WTC11 (cell line): ENCODE data around the gene ROR2.

Experiments
- ATF2 ChIP-seq: sonication (generic); formaldehyde crosslinking; IDR thresholded peaks from 2 replicates; pipeline ENCODE4 v1.8.1; 2022; ENCODE audit warnings: low read depth, missing genetic modification reagents, borderline replicate concordance
- CBFB ChIP-seq: sonication (generic); formaldehyde crosslinking; IDR thresholded peaks from 2 replicates; pipeline ENCODE4 v1.8.1; 2022; ENCODE audit warnings: mild to moderate bottlenecking, low read depth, missing genetic modification reagents
- CTCF ChIP-seq: fragments of 200-600 bp; IDR thresholded peaks from 2 replicates; pipeline ENCODE4 v1.8.0; 2022; ENCODE audit warnings: antibody characterized with exemption
- ESRRA ChIP-seq: sonication (generic); formaldehyde crosslinking; IDR thresholded peaks from 2 replicates; pipeline ENCODE4 v1.8.1; 2022; ENCODE audit warnings: mild to moderate bottlenecking, missing genetic modification reagents, borderline replicate concordance
- FOXJ3 ChIP-seq: sonication (generic); formaldehyde crosslinking; IDR thresholded peaks from 2 replicates; pipeline ENCODE4 v1.9.0; 2021; ENCODE audit warnings: missing genetic modification reagents, mild to moderate bottlenecking, borderline replicate concordance
- NFYB ChIP-seq: sonication (generic); formaldehyde crosslinking; conservative IDR thresholded peaks from 2 replicates; pipeline ENCODE4 v1.8.0; 2022; ENCODE audit warnings: low read depth, missing genetic modification reagents
- NR1H2 ChIP-seq: sonication (generic); formaldehyde crosslinking; IDR thresholded peaks from 2 replicates; pipeline ENCODE4 v1.9.0; 2021; ENCODE audit warnings: mild to moderate bottlenecking, moderate library complexity, missing genetic modification reagents
- ZBTB43 ChIP-seq: sonication (generic); formaldehyde crosslinking; IDR thresholded peaks from 2 replicates; pipeline ENCODE4 v1.8.1; 2023; ENCODE audit warnings: mild to moderate bottlenecking, missing genetic modification reagents
- ZMAT4 ChIP-seq: fragments of 250-450 bp; sonication (Bioruptor Pico); IDR thresholded peaks from 2 replicates; pipeline ENCODE4 v1.9.0; 2021; ENCODE audit warnings: mild to moderate bottlenecking
- TF ChIP-seq, protein P1 (sequence below): sonication (generic); formaldehyde crosslinking; IDR thresholded peaks from 2 replicates; pipeline ENCODE4 v1.8.0; 2022; ENCODE audit warnings: mild to moderate bottlenecking, missing genetic modification reagents

DNA sequence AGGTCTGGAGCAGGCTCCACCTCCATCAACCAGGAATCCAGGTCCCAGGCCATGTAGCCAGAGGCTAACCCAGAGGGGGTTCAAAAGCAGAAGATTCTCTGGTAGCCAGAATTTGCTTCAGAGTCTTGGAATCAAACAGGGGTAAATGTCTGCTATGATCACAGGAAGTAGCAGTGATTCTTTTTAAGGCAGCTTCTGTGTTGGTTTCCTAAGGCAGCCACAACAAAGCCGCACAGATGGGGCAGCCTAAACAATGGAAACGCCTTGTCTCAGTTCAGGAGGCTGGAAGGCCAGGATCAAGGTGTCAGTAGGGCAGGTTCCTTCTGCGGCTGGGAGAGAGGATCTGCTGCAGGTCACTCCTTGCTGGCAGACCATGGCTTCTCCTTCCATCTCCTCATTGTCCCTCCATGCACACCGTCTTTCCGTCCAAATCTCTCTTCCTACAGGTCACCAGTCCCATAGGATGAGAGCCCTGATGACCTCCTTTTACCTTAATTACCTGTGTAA lies 167.3 kb downstream of the ROR2 start:
- TF ChIP-seq CTCF (no peak), NFYB (CRISPR knock-in tag) (no peak), ZMAT4 (CRISPR knock-in tag) (no peak), ESRRA (CRISPR knock-in tag) (no peak), NR1H2 (CRISPR knock-in tag) (no peak), ZBTB43 (CRISPR knock-in tag) (no peak), CBFB (CRISPR knock-in tag) (no peak), ATF2 (CRISPR knock-in tag) (no peak), FOXJ3 (no peak)
- TF ChIP-seq, protein P1, sequence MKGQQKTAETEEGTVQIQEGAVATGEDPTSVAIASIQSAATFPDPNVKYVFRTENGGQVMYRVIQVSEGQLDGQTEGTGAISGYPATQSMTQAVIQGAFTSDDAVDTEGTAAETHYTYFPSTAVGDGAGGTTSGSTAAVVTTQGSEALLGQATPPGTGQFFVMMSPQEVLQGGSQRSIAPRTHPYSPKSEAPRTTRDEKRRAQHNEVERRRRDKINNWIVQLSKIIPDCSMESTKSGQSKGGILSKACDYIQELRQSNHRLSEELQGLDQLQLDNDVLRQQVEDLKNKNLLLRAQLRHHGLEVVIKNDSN (CRISPR knock-in tag) = no peak
